HL-60/S4 treated with phorbol 12-myristate 13-acetate at 8.2 ng/mL for 4 days and 3 days (cell line): Measurements from ENCODE around the gene MPHOSPH9.

ENCODE experiments used
- in situ Hi-C: fragments of 300-500 bp; cut with MboI; formaldehyde crosslinking; loops from 2 replicates; pipeline ENCODE4 v1.15.0; 2022; ENCODE audit warnings: low sequenced_read_pairs

The MPHOSPH9 gene

DNA sequence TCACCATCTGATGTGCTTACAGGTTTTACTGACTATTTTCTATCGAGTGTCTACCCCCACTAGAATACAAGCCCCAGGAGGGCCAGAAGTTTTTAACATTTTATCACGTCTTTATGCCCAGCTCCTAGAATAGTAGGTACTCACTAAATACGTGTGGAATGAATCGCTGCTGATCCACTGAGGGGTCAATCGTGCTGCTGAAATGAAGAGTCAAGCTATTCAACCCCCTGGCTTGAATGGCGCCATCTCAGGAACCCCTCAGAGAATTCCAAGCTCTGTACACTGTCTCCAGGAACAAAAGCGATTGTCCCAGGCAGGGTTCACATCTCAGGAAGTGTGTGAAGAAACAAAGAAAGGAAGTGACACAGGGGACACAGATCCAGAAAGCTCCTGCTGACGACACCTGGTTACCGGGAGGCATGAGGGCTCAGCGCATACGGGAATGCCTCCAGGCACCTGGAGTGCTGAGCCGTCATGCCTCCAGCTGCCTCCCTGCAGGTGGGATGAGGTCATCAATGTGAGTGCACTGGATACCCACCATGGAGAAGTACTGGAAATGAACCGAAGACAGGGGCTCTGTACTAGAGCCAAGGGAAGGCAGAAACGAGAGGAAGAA, 127.6 kb downstream of the MPHOSPH9 start:
- in situ Hi-C loops, result no loop called here

DNA sequence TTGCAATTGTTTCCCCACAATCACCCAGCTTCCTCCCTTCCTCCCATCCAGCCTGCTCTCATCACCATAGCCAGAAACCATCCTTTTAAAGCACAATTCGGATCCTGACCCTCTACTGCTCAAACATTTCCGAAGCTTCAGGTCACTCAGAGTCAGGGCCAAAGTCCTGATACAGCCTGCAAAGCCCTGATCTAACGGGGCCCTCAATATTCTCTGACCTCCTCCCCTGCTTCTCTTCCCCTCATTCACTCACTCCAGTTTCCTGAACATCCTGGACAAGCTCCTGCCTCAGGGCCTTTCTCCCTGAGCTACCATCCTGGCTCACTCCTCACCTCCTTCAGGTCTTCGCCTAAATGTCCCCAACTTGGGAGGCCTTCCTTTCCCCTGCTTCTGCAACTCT, 128.1 kb downstream of the MPHOSPH9 start:
- in situ Hi-C loops, result no loop called here
